B cell (primary cell): ENCODE results near the gene ARFGEF2.

ENCODE experiments used
- CTCF ChIP-seq: fragments of 200-600 bp; IDR thresholded peaks from one replicate; pipeline ENCODE4 v1.8.0; 2022; ENCODE audit warnings: antibody characterized with exemption, mild to moderate bottlenecking
- EZH2 ChIP-seq: IDR thresholded peaks from 2 replicates; pipeline ENCODE4 v1.6.1; 2012; ENCODE audit warnings: borderline replicate concordance, low read depth, mild to moderate bottlenecking, moderate library complexity, low read length; ENCODE audit not compliant: insufficient read depth, poor library complexity, severe bottlenecking

DNA sequence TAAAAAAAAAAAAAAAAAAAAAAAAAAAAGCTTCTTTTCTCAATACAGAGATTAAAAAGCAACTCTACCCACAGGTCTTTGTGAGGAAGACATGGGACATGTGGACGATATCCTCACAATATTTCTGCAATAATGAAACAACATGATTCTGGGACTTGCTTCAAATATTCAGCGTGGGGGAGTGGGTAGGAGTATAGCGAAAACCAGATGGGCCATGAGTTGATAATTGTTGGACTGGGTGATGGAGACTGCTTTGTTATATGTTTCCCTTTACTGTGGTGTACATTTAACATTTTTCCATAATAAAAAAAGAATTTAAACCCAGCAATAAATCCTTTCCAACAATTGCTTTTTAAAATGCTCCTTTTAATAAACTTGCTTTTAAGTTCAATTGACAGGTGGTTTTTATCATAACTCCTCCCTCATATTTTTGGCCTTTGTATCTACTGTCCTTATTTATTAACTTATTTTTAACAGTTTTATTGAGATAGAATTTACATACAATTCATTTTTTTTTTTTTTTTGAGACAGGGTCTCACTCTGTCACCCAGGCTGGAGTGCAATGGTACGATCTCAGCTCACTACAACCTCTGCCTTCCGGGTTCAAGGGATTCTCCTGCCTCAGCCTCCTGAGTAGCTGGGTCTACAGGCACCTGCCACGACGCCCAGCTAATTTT lies 40.4 kb upstream of the ARFGEF2 start:
- TF ChIP-seq CTCF (no peak), EZH2 (no peak)
